OCI-LY3 (cell line): Measurements from ENCODE around the gene GSE1.

Experiments
- H2AFZ ChIP-seq: fragments of 200-600, 300-600 bp; shearing (Covaris generic); 2 replicates; pipeline ENCODE4 v1.6.0; 2014; ENCODE audit warnings: antibody characterized with exemption, low read depth, low read length
- H3K27ac ChIP-seq: fragments of 200-600, 300-600 bp; sonication (generic); 2 replicates; pipeline ENCODE4 v1.5.1; 2014; ENCODE audit warnings: mild to moderate bottlenecking, low read length, moderate library complexity, mixed read lengths
- H3K27me3 ChIP-seq: fragments of 200-600, 300-600 bp; sonication (generic); 2 replicates; pipeline ENCODE4 v1.6.1; 2014; ENCODE audit warnings: low read depth, low read length, mixed read lengths
- H3K36me3 ChIP-seq: fragments of 200-600, 300-600 bp; sonication (generic); replicated peaks from 2 replicates; pipeline ENCODE3; 2014; ENCODE audit warnings: low read depth, low read length, mixed read lengths
- H3K4me1 ChIP-seq: fragments of 300-600, 200-600 bp; sonication (generic); 2 replicates; pipeline ENCODE4 v1.6.1; 2014; ENCODE audit warnings: low read length, mixed read lengths
- H3K4me2 ChIP-seq: fragments of 200-600, 300-600 bp; sonication (generic); 2 replicates; pipeline ENCODE4 v1.6.1; 2014; ENCODE audit warnings: low read length, mixed read lengths
- H3K4me3 ChIP-seq: fragments of 300-600, 200-600 bp; sonication (generic); 2 replicates; pipeline ENCODE4 v1.5.1; 2014; ENCODE audit warnings: antibody characterized with exemption, mild to moderate bottlenecking, low read length, moderate library complexity
- H3K79me2 ChIP-seq: fragments of 300-600, 200-600 bp; shearing (Covaris generic); 2 replicates; pipeline ENCODE4 v1.6.1; 2014; ENCODE audit warnings: mild to moderate bottlenecking, low read length, mixed read lengths
- H3K9ac ChIP-seq: fragments of 300-600, 200-600 bp; shearing (Covaris generic); 2 replicates; pipeline ENCODE4 v1.6.0; 2014; ENCODE audit warnings: mild to moderate bottlenecking, low read length, moderate library complexity
- H3K9me3 ChIP-seq: fragments of 200-600, 300-600 bp; shearing (Covaris generic); 2 replicates; pipeline ENCODE4 v1.6.1; 2014; ENCODE audit warnings: low read length, mixed read lengths; ENCODE audit not compliant: insufficient read depth
- H4K20me1 ChIP-seq: fragments of 200-600, 300-600 bp; sonication (generic); 2 replicates; pipeline ENCODE4 v1.6.1; 2016; ENCODE audit warnings: low read length, mixed read lengths; ENCODE audit not compliant: insufficient read depth
- EZH2phosphoT487 ChIP-seq: fragments of 200-600 bp; shearing (Covaris generic); IDR thresholded peaks from 2 replicates; pipeline ENCODE4 v1.6.1; 2018; ENCODE audit warnings: antibody characterized with exemption, mixed run types, low read depth
- TF ChIP-seq, protein P1 (sequence below): fragments of 200-600, 300-600 bp; sonication (generic); IDR thresholded peaks from 2 replicates; pipeline ENCODE4 v1.5.1; 2014; ENCODE audit warnings: antibody characterized with exemption, low read length, low read depth

GSE1 gene

DNA sequence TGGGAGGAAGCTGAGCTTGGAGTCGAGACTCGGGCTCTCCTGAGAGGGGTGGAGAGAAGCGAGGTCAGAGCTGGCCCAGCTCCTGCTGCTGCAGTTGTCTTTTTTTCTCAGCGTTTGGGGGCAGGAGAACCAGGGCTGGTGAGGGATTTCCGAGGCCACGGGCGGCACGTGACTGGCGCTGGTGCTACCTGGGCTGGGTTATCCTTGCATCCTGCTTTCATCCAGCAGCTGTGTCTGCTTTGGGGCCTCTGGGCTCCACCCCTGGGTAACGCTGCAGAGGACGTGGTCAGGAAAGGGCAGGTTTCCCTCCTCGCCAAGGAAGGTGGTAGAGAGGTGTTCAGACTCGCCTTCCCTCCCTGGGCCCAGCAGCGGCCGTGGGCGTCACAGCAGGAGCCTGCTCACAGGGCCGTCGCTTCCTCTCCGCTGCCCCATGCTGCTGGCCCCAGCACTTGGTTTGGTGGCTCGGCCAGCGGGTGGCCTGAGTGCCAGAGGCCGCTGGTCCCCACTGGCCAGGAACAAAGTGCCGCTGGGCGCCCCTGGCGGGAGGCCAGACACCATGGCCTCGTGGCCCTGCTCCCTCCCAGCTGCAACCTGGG lies 22.5 kb downstream of the GSE1 start:
- Histone ChIP-seq H2AFZ (no peak overlapping the region), H3K9me3 (no peaks in the 10 kb centered on the region), H4K20me1 (peaks cover 95% of the 10 kb centered on the region), H3K4me1 (no peaks in the 10 kb centered on the region), H3K36me3 (no peaks in the 10 kb centered on the region), H3K4me3 (no peak overlapping the region), H3K27me3 (no peaks in the 10 kb centered on the region), H3K27ac (no peak overlapping the region), H3K79me2 (peaks cover 6% of the 10 kb centered on the region), H3K9ac (no peak overlapping the region), H3K4me2 (no peak overlapping the region)
- TF ChIP-seq, protein P1, sequence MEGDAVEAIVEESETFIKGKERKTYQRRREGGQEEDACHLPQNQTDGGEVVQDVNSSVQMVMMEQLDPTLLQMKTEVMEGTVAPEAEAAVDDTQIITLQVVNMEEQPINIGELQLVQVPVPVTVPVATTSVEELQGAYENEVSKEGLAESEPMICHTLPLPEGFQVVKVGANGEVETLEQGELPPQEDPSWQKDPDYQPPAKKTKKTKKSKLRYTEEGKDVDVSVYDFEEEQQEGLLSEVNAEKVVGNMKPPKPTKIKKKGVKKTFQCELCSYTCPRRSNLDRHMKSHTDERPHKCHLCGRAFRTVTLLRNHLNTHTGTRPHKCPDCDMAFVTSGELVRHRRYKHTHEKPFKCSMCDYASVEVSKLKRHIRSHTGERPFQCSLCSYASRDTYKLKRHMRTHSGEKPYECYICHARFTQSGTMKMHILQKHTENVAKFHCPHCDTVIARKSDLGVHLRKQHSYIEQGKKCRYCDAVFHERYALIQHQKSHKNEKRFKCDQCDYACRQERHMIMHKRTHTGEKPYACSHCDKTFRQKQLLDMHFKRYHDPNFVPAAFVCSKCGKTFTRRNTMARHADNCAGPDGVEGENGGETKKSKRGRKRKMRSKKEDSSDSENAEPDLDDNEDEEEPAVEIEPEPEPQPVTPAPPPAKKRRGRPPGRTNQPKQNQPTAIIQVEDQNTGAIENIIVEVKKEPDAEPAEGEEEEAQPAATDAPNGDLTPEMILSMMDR = no peak
- TF ChIP-seq EZH2phosphoT487 = no peak

DNA sequence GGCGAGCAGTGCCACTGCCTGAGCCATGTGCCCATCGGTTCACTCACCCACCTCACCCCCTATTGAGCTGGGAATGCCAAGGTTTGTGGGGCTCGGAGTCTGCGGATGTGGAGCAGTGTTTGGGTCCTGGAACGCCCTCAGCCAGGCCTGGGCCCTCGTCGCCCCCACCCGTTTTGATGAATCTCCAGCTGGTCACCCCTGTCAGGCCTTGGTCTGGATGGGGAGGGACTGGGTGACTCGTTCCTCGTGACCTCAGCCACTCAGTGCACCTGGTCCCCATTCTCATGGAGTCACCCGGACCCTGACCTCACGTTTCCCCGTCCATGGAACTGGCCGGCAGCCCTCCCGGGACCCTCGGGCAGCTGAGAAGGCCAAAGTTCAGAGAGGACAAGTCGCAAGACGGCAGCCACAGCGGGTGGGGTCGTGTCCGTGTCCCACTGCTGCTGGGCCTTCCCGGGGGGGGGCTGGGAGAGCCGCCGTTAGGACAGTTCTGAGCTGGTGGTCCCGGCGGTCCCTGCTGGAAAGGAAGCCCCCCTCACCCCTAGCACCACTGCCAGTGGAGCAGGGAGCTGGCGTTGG lies 23.2 kb downstream of the GSE1 start:
- Histone ChIP-seq H3K27ac (no peak overlapping the region), H3K27me3 (no peaks in the 10 kb centered on the region), H3K79me2 (peaks cover 3% of the 10 kb centered on the region; the same call in 1 of the 2 replicates), H3K4me1 (no peaks in the 10 kb centered on the region), H3K9me3 (no peaks in the 10 kb centered on the region), H3K9ac (no peak overlapping the region), H3K4me3 (no peak overlapping the region), H4K20me1 (peaks cover 95% of the 10 kb centered on the region), H2AFZ (no peak overlapping the region), H3K36me3 (no peaks in the 10 kb centered on the region), H3K4me2 (no peak overlapping the region)
- TF ChIP-seq EZH2phosphoT487 = no peak
- TF ChIP-seq, protein P1 = no peak

DNA sequence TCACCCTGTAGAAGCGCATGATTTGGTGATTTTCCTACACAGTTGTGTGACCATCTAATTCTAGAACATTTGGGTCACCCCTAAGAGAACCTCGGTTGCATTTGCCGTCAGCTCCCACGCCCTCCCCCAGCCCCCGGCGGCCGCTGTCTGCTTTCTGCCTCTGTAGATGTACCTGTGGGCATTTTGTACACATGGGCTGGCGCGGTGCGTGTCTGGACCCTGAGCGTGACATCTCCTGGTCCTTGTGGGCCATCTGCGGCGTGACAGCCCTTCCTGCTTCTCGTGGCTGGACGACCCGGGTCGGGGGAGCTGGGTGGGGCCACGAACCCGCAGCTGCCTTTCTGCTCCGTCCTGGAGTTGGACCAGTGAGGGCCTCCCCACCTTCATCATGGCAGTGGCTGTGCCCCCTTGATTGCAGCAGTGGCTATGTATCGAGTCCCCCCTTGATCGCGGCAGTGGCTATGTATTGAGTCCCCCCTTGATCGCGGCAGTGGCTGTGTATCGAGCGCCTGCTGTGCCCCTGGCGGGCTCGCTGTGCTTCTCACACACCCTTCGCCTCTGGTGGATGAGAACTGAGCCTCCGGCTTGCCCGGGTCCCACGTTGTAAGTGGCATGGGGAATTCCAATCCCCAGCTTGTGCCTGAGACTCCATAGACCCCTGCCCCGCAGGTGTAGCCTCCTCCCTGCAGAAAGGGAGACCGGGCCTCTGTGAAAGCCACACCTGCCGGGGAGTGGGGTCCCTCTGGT lies 24.1 kb downstream of the GSE1 start:
- TF ChIP-seq, protein P1 = no peak
- TF ChIP-seq EZH2phosphoT487 = no peak
- Histone ChIP-seq H3K79me2 (peaks cover 2% of the 10 kb centered on the region; the same call in 1 of the 2 replicates), H3K4me1 (no peaks in the 10 kb centered on the region), H3K36me3 (no peaks in the 10 kb centered on the region), H3K27me3 (no peaks in the 10 kb centered on the region), H3K9me3 (no peaks in the 10 kb centered on the region), H3K27ac (no peak overlapping the region), H3K9ac (no peak overlapping the region), H4K20me1 (peaks cover 93% of the 10 kb centered on the region), H3K4me2 (no peak overlapping the region), H3K4me3 (no peak overlapping the region), H2AFZ (no peak overlapping the region)

DNA sequence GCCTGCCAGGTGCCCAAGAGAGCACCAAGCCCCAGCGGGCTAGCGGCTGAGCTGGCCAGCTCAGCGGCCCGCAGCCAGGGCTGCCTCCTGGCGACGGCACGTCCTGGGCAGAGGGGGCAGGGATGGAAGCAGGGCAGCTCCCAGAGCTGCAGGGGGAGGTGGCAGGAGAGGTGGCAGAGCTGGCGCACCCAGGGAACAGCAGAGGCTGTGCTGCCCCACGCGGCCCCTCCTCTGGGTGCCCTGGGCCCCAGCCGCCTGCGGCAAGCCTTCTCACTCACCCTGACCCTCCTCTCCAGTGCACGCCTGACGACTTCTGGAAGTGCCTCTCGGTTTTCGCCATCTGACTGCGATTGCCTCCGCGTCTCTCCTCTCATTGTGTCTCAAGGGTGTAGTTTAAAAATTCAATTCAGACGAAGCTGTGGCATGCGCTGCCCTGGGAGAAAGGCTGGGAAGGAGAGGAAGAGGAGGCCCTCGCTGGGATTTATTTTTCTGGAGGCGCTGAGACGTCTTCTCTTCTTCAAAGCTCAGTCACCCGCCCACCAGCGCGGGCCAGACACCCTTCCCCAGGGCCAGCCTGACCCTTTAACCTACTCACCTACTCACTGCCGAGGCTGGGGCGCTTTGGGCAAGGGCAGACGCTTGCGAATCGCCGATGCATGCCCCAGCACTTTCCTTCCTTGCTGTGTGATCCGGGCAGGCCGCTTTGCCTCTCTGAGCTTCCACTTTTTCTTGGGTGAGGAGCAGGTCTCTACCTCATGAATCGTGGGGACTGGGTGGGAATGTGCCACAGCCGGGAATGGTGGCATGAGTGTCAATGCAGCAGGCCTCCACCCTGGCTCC lies 24.9 kb downstream of the GSE1 start:
- Histone ChIP-seq H4K20me1 (peaks cover 94% of the 10 kb centered on the region), H3K4me1 (no peaks in the 10 kb centered on the region), H3K4me2 (no peak overlapping the region), H3K36me3 (no peaks in the 10 kb centered on the region), H2AFZ (no peak overlapping the region), H3K9me3 (no peaks in the 10 kb centered on the region), H3K4me3 (no peak overlapping the region), H3K27ac (no peak overlapping the region), H3K79me2 (no peaks in the 10 kb centered on the region; the same call in 1 of the 2 replicates), H3K27me3 (no peaks in the 10 kb centered on the region), H3K9ac (no peak overlapping the region)
- TF ChIP-seq, protein P1 = no peak
- TF ChIP-seq EZH2phosphoT487 = no peak
